Measurements from ENCODE around the gene TTC24. TPM values are rescaled to one million over a fixed set of nuclear protein-coding genes. Genes with fewer than 3 reads are reported as not detected.
"Not testable (repeated sequence)": the region's sequence is repeated elsewhere in the genome, so short reads cannot be mapped to it uniquely, and the experiment has no call there.

The TTC24 gene
- total RNA-seq, 1 experiment from 2014 or later = 0.52 TPM

DNA sequence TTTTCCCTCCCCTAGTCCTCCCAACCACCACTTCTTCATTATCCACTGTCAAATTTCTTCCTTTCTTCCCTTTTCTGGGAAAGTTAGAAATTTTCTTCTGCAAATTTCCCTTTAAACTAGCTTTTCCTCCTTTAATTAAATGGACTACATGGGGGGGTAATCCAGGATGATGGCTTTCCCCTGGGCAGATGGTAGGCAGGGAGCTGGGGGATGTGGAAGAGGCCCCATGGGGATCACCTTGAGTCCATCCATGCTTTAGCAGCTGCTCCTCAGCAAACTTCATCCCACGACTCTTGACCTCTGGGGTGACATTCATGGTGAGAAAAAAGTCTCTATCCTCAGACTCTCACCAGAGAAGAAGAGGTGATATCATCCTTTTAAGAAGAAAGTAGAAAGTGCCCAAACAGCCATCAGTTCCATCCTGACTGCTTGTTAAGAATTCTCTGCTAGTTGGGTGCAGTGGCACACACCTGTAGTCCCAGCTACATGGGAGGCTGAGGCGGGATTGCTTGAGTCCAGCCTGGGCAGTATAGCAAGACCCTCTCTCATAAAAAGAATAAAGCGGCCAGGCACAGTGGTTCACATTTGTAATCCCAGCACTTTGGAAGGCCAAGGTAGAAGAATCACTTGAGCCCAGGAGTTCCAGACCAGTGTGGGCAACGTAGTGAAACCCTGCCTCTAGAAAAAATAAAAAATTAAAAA is 19.4 kb downstream of the TTC24 start:
- H3K36me3 ChIP-seq (replicated peaks; ENCODE audit: control insufficient read depth, insufficient read depth, low read length) = peaks cover 37% of the 10 kb centered on the region
- H3K4me3 ChIP-seq (ENCODE audit: insufficient read depth, low read depth, low read length) = no peak overlapping the region
- DNase-seq = no peak
- H3K27me3 ChIP-seq (ENCODE audit: control insufficient read depth, insufficient read depth, low read length) = no peaks in the 10 kb centered on the region

DNA sequence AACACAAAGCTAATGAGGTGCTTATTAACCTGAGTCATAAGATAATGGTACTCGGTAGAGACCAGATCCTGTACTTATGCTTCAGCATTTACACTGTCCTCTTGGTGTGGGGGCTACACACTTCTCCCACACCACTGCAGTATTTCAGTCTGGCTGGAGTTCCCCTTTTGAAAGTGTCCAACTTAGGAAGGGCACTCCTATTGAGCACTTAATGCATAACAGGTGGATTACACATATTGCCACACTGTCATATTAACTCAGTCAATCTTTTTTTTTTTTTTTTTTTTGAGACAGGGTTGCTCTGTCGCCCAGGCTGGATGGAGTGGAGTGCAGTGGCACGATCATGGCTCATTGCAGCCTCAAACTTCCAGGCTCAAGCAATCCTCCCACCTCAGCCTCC is 20.3 kb downstream of the TTC24 start:
- no peaks in the 10 kb centered on the region for H3K27me3 ChIP-seq (ENCODE audit: control insufficient read depth, insufficient read depth, low read length)
- no peak for DNase-seq
- no peak overlapping the region for H3K4me3 ChIP-seq (ENCODE audit: insufficient read depth, low read depth, low read length)
- peaks cover 32% of the 10 kb centered on the region for H3K36me3 ChIP-seq (replicated peaks; ENCODE audit: control insufficient read depth, insufficient read depth, low read length)

DNA sequence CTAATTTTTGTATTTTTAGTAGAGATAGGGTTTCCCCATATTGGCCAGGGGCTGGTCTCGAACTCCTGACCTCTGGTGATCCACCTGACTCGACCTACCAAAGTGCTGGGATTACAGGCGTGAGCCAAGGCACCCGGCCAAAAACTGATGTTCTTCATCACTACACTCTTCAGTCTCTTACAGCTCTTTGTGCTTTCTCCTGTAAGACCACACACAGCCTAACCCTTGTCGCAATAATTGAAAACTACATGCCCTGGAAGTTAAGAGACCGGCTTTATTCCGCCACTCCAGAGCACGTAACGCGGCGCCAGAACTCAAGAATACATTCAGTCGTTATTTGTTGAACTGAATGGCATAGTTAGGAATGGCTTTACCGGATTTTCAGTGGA is 21.2 kb downstream of the TTC24 start:
- DNase-seq = no peak
- no peaks in the 10 kb centered on the region for H3K27me3 ChIP-seq (ENCODE audit: control insufficient read depth, insufficient read depth, low read length)
- peak overlapping the region; percentile 92 for H3K4me3 ChIP-seq (ENCODE audit: insufficient read depth, low read depth, low read length)
- peaks cover 24% of the 10 kb centered on the region for H3K36me3 ChIP-seq (replicated peaks; ENCODE audit: control insufficient read depth, insufficient read depth, low read length)

DNA sequence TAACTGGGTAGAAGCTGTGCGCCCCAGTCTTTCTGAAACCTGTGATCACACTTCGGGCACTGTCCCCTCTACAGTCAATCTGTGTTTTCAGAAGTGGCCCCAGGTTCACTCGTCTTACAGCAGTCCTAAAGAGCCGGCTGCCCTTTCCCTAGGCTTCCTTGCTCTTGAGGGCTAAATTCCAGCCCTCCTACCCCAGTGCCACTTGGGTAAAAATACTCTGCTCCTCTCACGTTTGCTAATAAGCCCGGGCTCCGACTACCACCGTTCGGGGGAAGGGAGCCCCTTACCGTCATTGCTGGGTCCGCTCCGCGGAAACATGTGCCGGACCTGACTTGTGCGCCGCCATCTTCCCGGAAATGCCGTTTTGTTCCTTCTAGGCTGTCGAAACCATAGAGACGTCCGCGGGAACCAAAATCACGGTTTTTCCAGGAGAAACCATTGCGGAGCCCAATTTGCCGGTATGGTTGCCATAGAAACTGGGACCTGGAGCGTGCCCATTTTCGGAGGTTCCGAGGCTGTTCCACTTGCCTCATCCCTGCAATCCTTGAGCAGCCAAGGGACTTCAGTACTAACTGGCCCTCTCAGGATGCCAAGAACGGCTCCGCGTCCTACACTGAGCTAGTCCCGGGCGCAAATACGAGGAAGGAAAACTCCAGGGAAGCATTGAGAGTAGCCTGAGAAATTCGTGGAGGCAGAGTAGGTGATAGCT is 21.8 kb downstream of the TTC24 start, which contains the start of gene GPATCH4:
TSS of gene GPATCH4 (minus strand) at position 358 of the 709 bp plus-strand sequence.
- DNase-seq = peak; percentile 79
- Histone ChIP-seq H3K27me3 (ENCODE audit: control insufficient read depth, insufficient read depth, low read length) (no peaks in the 10 kb centered on the region), H3K4me3 (ENCODE audit: insufficient read depth, low read depth, low read length) (peak within 1 kb of the TSS; percentile 92), H3K36me3 (replicated peaks; ENCODE audit: control insufficient read depth, insufficient read depth, low read length) (peaks cover 19% of the 10 kb centered on the region)

DNA sequence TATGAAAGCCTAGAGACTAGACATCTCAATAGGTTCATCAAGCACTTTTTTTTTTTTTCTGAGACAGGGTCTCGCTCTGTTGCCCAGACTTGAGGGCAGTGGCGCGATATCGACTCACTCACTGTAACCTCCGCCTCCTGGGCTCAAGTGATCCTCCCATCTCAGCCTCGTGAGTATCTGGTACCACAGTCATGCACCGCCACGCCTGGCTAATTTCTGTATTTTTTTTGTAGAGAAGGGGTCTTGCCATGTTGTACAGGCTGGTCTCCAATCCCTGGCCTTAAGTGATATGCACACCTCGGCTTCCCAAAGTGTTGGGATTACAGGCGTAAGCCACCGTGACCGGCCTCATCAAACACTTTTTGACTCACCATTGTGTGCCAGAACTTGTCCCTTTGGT is 22.4 kb downstream of the TTC24 start:
- no peak for DNase-seq
- Histone ChIP-seq H3K4me3 (ENCODE audit: insufficient read depth, low read depth, low read length) (peak overlapping the region; percentile 92), H3K36me3 (replicated peaks; ENCODE audit: control insufficient read depth, insufficient read depth, low read length) (peaks cover 14% of the 10 kb centered on the region)

DNA sequence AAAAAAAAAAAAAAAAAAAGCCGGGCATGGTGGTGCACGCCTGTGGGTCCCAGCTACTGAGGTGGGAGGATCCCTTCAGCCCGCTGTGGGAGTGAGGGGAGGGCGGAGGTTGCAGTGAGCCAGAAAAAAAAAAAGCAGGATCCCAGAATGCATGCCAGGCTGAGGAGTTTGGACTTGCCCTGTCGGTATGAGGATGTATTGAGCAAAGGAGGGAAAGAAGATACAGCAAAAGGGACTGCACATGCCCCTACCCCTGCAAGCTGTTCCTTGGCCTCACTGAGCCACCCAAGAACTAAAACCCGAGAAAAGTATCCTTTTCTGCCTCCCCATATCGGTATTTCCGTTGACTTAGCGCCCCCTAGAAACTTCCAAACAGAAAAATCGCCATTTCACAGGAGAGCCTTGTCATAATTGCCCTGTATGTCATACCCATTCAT is 23.1 kb downstream of the TTC24 start:
- Histone ChIP-seq H3K4me3 (ENCODE audit: insufficient read depth, low read depth, low read length) (no peak overlapping the region), H3K27me3 (ENCODE audit: control insufficient read depth, insufficient read depth, low read length) (no peaks in the 10 kb centered on the region), H3K36me3 (replicated peaks; ENCODE audit: control insufficient read depth, insufficient read depth, low read length) (peaks cover 7% of the 10 kb centered on the region)
- DNase-seq = peak; percentile 49

More for the DNA sequence above, 22.4 kb downstream of the TTC24 start:
- H3K27me3 ChIP-seq (ENCODE audit: control insufficient read depth, insufficient read depth, low read length) = no peaks in the 10 kb centered on the region

DNA sequence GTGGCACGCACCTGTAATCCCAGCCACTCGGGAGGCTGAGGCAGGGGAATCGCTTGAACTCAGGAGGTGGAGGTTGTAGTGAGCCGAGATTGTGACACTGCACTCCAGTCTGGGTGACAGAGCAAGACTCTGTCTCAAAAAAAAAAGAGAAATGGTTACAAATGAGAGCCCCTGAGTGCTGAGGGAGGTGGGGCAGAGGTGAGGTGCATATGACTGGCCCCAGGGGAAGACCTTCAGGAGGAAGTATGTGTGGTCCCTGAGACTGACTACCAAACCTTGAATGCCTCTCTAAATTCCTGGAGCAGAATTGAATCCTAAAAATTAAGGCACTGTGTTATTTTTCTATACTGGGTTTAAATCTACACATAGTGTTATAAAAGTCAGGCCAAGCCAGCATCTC is 27.8 kb downstream of the TTC24 start:
- not testable (repeated sequence) for H3K4me3 ChIP-seq (ENCODE audit: insufficient read depth, low read depth, low read length); DNase-seq; H3K27me3 ChIP-seq (ENCODE audit: control insufficient read depth, insufficient read depth, low read length); H3K36me3 ChIP-seq (replicated peaks; ENCODE audit: control insufficient read depth, insufficient read depth, low read length)

DNA sequence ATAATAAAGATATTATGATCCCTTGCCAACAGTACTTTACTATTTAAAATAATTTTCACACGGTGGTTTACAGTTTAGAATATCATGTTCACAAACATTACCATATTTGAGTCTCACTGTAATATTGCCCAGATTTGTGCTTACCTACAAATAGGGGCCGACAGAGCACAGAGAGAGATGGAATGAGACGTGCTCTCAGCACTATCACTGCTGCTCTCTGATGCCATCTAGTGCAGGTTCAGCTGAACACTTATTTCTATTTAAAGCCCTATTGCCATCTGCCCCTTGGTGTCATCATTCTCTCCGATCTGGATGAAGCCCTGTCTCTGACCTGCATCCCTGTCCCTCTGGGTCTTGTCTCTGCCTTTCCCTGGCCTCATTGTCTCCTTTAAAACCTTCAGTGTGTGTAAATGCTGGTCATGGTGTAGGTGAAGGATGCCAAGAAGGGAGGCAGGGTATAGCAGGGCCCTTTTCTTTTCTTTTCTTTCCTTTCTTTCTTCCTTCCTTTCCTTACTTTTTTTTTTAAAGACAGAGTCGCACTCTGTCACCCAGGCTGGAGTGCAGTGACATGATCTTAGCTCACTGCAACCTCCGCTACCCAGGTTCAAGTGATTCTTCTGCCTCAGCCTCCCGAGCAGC is 28.6 kb downstream of the TTC24 start:
- peak; percentile 64 for DNase-seq
- no peaks in the 10 kb centered on the region for H3K36me3 ChIP-seq (replicated peaks; ENCODE audit: control insufficient read depth, insufficient read depth, low read length)
- H3K4me3 ChIP-seq (ENCODE audit: insufficient read depth, low read depth, low read length) = no peak overlapping the region
- no peaks in the 10 kb centered on the region; the same call in 1 of the 2 replicates for H3K27me3 ChIP-seq (ENCODE audit: control insufficient read depth, insufficient read depth, low read length)

DNA sequence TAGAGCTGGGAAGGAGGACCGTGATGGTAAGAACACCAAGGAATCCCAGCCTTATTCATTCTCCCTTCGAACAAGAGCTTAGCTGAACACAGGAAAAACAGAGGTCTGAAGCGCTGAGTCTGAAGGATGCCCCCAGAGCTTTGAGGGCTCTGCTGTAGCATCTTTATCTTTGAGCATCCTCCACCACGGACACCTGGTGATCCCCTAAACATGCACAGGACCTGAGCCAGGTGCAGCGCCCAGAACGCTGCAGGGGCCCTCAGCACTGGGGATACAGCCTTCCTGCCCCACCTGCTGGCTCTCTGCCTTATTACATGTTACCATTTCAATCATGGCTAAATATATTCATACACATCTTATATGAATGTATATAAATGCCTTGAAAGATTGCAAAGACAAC is 29.5 kb downstream of the TTC24 start:
- Histone ChIP-seq H3K36me3 (replicated peaks; ENCODE audit: control insufficient read depth, insufficient read depth, low read length) (no peaks in the 10 kb centered on the region), H3K4me3 (ENCODE audit: insufficient read depth, low read depth, low read length) (no peak overlapping the region), H3K27me3 (ENCODE audit: control insufficient read depth, insufficient read depth, low read length) (no peaks in the 10 kb centered on the region; the same call in 1 of the 2 replicates)
- DNase-seq = peak; percentile 55

DNA sequence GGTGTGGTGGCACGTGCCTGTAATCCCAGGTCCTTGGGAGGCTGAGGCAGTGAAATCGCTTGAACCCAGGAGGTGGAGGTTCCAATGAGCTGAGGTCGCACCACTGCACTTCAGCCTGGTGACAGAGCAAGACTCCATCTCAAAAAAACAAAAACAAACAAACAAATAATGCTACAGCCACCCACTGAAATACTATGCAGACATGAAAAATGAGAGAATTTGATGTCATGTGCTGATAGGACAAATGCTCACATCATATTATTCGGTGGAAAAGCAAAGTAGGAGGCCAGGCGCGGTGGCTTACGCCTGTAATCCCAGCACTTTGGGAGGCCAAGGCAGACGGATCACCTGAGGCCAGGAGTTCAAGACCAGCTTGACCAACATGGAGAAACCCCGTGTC is 30.5 kb downstream of the TTC24 start:
- H3K36me3 ChIP-seq (replicated peaks; ENCODE audit: control insufficient read depth, insufficient read depth, low read length); H3K27me3 ChIP-seq (ENCODE audit: control insufficient read depth, insufficient read depth, low read length); DNase-seq; H3K4me3 ChIP-seq (ENCODE audit: insufficient read depth, low read depth, low read length): not testable (repeated sequence)

DNA sequence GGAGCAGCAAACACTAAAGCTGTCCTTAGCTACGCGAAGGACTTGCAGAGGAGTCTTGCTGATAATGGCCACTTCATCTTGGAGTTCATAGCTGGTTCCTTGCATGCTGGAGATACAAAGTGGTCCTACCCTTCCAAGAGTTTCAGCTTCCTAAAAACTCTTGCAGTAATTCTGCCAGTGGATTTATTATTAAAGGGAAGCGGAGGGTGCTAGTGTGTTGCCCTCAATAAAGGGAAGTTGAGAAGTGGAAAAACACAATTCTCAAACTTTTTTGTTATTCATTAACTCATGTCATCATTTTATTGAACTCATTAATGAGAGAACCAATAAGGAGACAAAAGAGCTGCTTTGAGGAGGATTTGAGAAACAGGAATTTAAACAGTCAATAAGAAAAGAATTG is 33.1 kb downstream of the TTC24 start:
- H3K36me3 ChIP-seq (replicated peaks; ENCODE audit: control insufficient read depth, insufficient read depth, low read length) = no peaks in the 10 kb centered on the region
- DNase-seq = no peak
- no peaks in the 10 kb centered on the region; the same call in 1 of the 2 replicates for H3K27me3 ChIP-seq (ENCODE audit: control insufficient read depth, insufficient read depth, low read length)

DNA sequence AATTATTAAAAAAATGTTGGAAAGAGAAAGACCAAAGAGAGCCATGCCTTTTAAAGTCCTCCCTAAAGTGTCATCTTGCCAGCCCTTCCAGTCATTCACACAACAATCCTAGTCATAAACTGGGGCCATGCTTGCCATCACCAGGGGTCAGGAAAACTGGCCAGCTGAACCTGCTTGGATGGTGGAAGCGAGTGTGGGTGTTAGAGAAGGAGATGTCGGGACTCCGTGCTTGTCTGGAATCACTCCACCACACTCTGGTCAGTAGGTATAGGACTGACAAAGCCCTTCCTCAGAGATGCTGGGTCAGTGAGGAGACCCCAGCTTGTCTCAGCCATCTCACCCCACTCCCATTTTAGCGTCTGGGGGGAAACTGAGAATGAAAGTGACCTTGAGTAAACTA is 36.4 kb downstream of the TTC24 start:
- Histone ChIP-seq H3K36me3 (replicated peaks; ENCODE audit: control insufficient read depth, insufficient read depth, low read length) (no peaks in the 10 kb centered on the region), H3K4me3 (ENCODE audit: insufficient read depth, low read depth, low read length) (no peak overlapping the region), H3K27me3 (ENCODE audit: control insufficient read depth, insufficient read depth, low read length) (peaks cover 14% of the 10 kb centered on the region)
- no peak for DNase-seq

More for the DNA sequence above, 33.1 kb downstream of the TTC24 start:
- H3K4me3 ChIP-seq (ENCODE audit: insufficient read depth, low read depth, low read length) = no peak overlapping the region

DNA sequence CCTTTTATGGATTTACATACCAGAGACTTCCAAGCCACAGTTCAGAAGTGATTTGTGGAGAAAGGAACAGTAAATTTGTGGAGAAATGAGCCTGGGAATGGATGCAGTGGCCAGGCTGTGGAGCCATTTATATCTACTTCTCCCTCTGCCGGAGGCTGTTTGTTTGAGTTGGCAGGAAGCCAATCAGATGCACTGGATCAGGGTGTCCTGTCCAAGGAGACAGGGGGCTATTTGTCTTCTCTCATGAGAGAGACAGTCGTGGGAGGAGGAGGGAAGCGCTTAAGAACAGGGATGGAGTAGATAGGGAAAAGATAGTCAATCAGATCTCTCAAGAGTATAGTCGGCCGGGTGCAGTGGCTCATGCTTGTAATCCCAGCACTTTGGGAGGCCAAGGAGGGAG is 36.9 kb downstream of the TTC24 start:
- Histone ChIP-seq H3K4me3 (ENCODE audit: insufficient read depth, low read depth, low read length) (no peak overlapping the region), H3K27me3 (ENCODE audit: control insufficient read depth, insufficient read depth, low read length) (peaks cover 19% of the 10 kb centered on the region)
- DNase-seq = no peak

DNA sequence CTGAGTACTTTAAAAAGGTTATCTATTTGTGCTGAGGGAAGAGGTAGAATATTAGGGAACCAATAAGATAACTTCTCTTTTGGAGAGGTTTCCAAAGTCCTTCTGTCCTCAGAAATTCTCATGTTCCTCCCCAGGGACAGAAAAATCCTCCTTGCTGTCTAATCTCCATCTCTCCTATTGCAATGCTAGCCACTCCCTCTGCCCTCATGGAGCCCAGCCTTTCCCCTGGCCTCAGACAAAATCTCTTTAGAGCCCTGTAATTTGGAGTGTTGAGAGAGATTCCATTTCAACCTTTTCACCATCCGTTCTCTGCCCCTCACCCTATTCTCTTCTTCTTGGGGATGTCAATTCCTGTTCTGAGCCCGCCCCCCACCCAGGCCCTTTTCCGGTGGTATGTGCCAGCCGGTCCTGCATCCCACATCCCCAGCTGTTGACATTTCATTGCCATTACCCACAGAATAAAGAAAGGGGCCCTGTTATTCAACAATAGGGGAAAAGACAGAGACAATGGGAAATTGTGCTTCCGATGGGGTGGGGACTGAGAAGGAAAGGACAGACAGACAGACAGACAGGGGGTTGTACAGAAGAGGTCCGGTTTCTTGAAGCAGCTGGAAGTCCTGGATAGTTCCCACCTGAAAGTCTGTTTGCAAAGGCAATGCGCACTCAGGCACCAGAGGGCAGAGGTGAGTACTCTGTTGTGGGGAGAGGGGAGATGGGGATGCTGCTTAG is 39.5 kb downstream of the TTC24 start, which contains the start of gene HAPLN2:
TSS of gene HAPLN2 (plus strand) at position 563 of the 729 bp plus-strand sequence. CDS start 4,076 bp downstream, outside the sequence.
- peaks cover 41% of the 10 kb centered on the region for H3K27me3 ChIP-seq (ENCODE audit: control insufficient read depth, insufficient read depth, low read length)
- H3K36me3 ChIP-seq (replicated peaks; ENCODE audit: control insufficient read depth, insufficient read depth, low read length) = no peaks in the 10 kb centered on the region
- DNase-seq = peak; percentile 80
- H3K4me3 ChIP-seq (ENCODE audit: insufficient read depth, low read depth, low read length) = no peak within 1 kb of the TSS

More for the DNA sequence above, 36.9 kb downstream of the TTC24 start:
- H3K36me3 ChIP-seq (replicated peaks; ENCODE audit: control insufficient read depth, insufficient read depth, low read length) = no peaks in the 10 kb centered on the region

All from H7 (cell line).